Endothelial cell (in vitro differentiated cells): ENCODE data around the gene HIVEP3. TPM values are rescaled to one million over a fixed set of nuclear protein-coding genes. Genes with fewer than 3 reads are reported as not detected.

Source experiments
- DNase-seq: peaks from one replicate; pipeline ENCODE4 v3.0.0; 2021; ENCODE audit warnings: low spot score
- H3K27ac Mint-ChIP-seq: one replicate; pipeline ENCODE4 v1.8.0; 2021; ENCODE audit warnings: mixed read lengths, inconsistent platforms; ENCODE audit not compliant: unreplicated experiment
- H3K27me3 Mint-ChIP-seq: one replicate; pipeline ENCODE4 v1.8.0; 2021; ENCODE audit warnings: mild to moderate bottlenecking, moderate library complexity, mixed read lengths, inconsistent platforms; ENCODE audit not compliant: unreplicated experiment
- H3K36me3 Mint-ChIP-seq: one replicate; pipeline ENCODE4 v1.8.0; 2021; ENCODE audit warnings: mild to moderate bottlenecking, low read depth, mixed read lengths, inconsistent platforms; ENCODE audit not compliant: unreplicated experiment
- H3K4me1 Mint-ChIP-seq: one replicate; pipeline ENCODE4 v1.8.0; 2021; ENCODE audit warnings: mild to moderate bottlenecking, mixed read lengths, inconsistent platforms; ENCODE audit not compliant: unreplicated experiment
- H3K4me3 Mint-ChIP-seq: one replicate; pipeline ENCODE4 v1.8.0; 2021; ENCODE audit warnings: mild to moderate bottlenecking, mixed read lengths, inconsistent platforms; ENCODE audit not compliant: unreplicated experiment
- H3K9me3 Mint-ChIP-seq: one replicate; pipeline ENCODE4 v1.8.0; 2021; ENCODE audit warnings: mixed read lengths, inconsistent platforms; ENCODE audit not compliant: unreplicated experiment
- total RNA-seq: library from RNA; stranded (reverse); fragmentation: NEBNext Ultra II Directional; extraction: Animal tissue kit (Norgen Biotek cat#: 25700); gene quantifications from one replicate; pipeline ENCODE4 v1.2.1, GENCODE V29; 2021; ENCODE audit not compliant: unreplicated experiment
- TF ChIP-seq, protein P1 (sequence below): fragments of 200-600 bp; sonication (generic); IDR thresholded peaks from one replicate; pipeline ENCODE4 v1.5.0; 2021; ENCODE audit warnings: antibody characterized with exemption; ENCODE audit not compliant: unreplicated experiment

HIVEP3 gene
- total RNA-seq, 1 donor from 2014 or later, result 8.9 TPM

- H3K4me1 Mint-ChIP-seq, result peaks cover 17% of the 10 kb centered on the region
- no peak overlapping the region for H3K4me3 Mint-ChIP-seq
Measured at GRCh38 chr1:41666981-41667631, 251.6 kb downstream of the HIVEP3 start.

GRCh38 chr1:41665962-41666917 lies 252.5 kb downstream of the HIVEP3 start:
- TF ChIP-seq, protein P1, sequence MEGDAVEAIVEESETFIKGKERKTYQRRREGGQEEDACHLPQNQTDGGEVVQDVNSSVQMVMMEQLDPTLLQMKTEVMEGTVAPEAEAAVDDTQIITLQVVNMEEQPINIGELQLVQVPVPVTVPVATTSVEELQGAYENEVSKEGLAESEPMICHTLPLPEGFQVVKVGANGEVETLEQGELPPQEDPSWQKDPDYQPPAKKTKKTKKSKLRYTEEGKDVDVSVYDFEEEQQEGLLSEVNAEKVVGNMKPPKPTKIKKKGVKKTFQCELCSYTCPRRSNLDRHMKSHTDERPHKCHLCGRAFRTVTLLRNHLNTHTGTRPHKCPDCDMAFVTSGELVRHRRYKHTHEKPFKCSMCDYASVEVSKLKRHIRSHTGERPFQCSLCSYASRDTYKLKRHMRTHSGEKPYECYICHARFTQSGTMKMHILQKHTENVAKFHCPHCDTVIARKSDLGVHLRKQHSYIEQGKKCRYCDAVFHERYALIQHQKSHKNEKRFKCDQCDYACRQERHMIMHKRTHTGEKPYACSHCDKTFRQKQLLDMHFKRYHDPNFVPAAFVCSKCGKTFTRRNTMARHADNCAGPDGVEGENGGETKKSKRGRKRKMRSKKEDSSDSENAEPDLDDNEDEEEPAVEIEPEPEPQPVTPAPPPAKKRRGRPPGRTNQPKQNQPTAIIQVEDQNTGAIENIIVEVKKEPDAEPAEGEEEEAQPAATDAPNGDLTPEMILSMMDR, result no peak
- DNase-seq, result no peak
- H3K4me1 Mint-ChIP-seq, result peaks cover 16% of the 10 kb centered on the region
- peaks cover 19% of the 10 kb centered on the region for H3K27me3 Mint-ChIP-seq
- no peak overlapping the region for H3K27ac Mint-ChIP-seq
- no peaks in the 10 kb centered on the region for H3K9me3 Mint-ChIP-seq
- no peaks in the 10 kb centered on the region for H3K36me3 Mint-ChIP-seq
- H3K4me3 Mint-ChIP-seq, result peak overlapping the region; percentile 37

More at GRCh38 chr1:41666981-41667631, 251.6 kb downstream of the HIVEP3 start:
- Mint-ChIP-seq H3K36me3 (no peaks in the 10 kb centered on the region), H3K9me3 (no peaks in the 10 kb centered on the region), H3K27me3 (peaks cover 17% of the 10 kb centered on the region), H3K27ac (no peak overlapping the region)
- no peak for DNase-seq
- TF ChIP-seq, protein P1, result no peak

DNA sequence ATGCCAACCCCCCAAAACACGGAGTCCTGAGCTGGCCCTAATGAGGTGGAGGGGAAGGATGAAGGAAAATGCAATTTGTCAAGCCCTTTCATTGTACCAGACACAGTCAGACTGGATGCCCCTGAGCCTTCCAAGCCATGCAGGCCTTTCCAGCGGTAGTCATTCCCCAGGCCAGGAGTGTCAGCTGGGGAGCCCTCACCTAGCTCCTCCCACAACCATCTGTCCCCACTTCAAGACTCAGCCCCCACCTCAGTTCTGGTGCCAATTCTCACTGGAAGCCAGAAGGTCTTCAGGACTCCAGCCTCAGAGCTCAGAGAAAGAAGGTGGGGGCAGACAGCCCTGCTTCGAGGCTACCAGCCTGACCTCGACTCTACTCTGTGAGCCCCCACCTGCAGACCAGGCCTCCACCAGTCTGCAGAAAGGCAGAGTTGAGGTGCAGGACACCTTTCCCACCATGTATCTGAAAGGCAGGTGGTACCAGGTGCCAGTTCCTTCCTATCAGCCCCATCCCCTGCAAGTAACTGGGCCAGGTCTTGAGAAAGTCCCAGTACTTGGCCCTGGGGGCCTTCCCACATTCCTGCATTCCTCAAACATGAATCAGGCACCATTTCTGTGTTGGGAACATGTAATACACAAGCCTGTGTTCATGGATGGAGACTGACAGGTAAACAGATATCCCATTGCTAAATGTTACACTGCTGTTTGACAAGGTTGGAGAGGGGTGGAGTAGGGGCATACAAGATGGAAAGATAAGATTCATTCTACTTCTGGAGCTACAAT lies 253.7 kb downstream of the HIVEP3 start:
- peaks cover 21% of the 10 kb centered on the region for H3K27me3 Mint-ChIP-seq
- TF ChIP-seq, protein P1, result no peak
- no peaks in the 10 kb centered on the region for H3K9me3 Mint-ChIP-seq
- DNase-seq, result no peak
- H3K36me3 Mint-ChIP-seq, result no peaks in the 10 kb centered on the region
- peaks cover 12% of the 10 kb centered on the region for H3K4me1 Mint-ChIP-seq
- no peak overlapping the region for H3K27ac Mint-ChIP-seq
- no peak overlapping the region for H3K4me3 Mint-ChIP-seq

DNA sequence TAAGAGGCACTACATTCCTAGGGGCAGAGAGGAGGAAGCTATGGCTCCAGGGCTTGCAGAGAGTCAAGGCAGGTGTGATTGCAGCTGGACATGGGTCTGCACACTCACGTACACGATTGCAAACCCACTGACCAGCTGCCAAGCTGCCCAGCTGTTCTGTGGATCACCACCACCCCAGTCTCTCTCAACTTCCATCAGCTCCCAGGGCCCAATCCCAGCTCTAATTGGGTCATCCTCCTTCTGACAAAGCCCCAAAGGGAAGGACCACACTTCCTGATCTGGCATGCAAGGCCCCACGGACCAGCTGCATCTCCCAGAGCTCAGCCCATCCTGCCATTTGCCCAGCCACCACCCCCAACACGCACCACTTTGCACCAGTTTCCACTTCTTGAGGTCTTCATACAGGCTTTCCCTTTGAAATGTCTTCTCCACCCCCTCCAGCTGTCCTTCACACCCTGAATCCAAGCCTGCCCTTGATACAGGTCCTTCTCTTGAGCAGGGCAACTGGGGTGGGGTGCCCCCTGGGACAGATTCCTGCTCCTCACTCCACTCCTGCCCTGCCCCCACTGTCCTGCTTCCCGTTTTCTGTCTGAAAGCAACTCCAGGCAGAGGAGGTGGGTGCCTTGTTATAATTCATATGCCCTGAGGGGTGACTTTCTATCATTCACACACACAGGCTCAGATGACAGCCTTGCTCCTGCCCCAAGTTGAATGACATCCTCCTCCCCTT lies 254.9 kb downstream of the HIVEP3 start:
- TF ChIP-seq, protein P1, result no peak
- Mint-ChIP-seq H3K36me3 (no peaks in the 10 kb centered on the region), H3K9me3 (no peaks in the 10 kb centered on the region), H3K27ac (peak overlapping the region; percentile 78), H3K27me3 (peaks cover 25% of the 10 kb centered on the region), H3K4me1 (peaks cover 12% of the 10 kb centered on the region), H3K4me3 (peak overlapping the region; percentile 79)
- no peak for DNase-seq
